Left hindlimb (tissue), 1 donor: ENCODE results near the gene STRC.
"Not testable (repeated sequence)": the region's sequence is repeated elsewhere in the genome, so short reads cannot be mapped to it uniquely, and the experiment has no call there.

ENCODE experiments used
- DNase-seq: peaks from one replicate; pipeline ENCODE4 v3.0.0-alpha.2; 2018

Gene STRC

GRCh38 chr15:43562753-43563152 is 55.8 kb downstream of the STRC start:
- not testable (repeated sequence) for DNase-seq

- DNase-seq = no peak
Measured at GRCh38 chr15:43552986-43553385, 65.6 kb downstream of the STRC start.

GRCh38 chr15:43552256-43552655 is 66.3 kb downstream of the STRC start:
- DNase-seq = no peak

- no peak for DNase-seq
Measured at GRCh38 chr15:43550527-43551363, 67.9 kb downstream of the STRC start.
